Activated gamma-delta T cell (primary cell): Measurements from ENCODE around the gene TGM6.
A peak's percentile ranks its signal among the peaks of the same experiment; 100 is the strongest.

Source experiments
- DNase-seq: peaks from one replicate; lab custom pipeline; 2025; lab: John Stamatoyannopoulos, UW

Gene TGM6

DNA sequence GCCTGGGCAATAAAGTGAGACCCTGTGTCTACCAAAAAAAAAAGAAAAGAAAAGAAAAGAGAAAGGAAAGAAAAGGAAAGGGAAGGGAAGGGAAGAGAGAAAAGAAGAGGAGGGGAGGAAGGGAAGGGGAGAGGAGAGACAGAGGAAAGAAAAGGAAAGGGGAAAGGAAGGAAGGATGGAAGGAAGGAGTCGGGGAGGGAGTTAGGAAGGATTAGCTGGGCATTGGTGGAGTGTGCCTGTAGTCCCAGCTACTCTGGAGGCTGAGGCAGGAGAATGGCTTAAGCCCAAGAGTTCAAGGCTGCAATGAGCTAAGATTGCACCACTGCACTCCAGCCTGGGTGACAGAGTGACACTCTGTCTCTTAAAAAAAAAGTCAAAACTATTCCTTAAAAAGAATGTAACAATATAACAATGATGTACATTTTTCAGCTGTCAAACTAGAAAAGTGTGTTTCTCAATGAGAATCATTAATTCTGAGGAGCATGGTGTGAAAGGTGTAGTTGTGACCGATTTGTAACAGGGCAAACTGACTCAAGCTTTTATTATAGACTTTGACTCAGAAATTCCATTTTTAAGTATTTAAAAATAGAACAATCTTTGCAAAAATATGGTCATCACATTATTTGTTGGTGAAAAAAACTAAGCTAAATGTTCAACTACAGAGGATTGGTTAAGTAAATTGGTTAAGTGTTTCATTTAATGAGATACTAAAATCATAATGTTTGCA, 75.2 kb downstream of the TGM6 start:
- no peak for DNase-seq

GRCh38 chr20:2458919-2459499, 78.3 kb downstream of the TGM6 start:
- no peak for DNase-seq

DNA sequence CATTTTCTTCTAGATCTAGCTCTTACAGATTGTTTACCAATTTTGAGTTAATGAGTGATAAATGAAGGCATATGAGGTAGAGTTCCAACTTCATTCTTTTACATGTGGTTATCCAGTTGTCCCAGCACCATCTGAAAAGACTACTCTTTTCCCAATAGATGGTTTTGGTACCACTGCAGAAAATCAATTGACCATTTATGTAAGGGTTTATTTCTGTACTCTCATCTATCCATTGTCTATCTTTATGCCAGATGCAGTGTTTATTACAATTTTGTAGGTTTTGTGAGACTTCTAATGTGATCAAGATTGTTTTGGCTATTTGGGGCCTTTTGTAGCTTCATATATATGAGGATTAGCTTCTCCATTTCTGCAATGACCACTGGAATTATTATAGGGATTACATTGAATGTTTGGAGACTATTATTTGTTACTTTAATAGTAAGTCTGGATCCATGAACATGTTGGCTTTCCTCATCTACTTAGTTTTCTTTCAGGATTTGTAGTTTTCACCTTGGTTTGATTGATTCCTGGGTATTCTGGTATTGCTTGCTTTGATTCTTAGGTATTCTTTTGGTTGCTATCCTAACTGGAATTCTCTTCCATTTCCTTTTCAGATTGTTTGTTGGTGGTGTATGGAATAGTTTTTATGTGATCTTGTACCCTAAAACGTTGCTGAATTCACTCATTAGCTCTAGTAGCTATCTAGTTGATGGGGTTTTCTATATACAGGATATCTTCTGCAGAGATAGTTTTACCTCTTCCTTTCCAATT, 79.5 kb downstream of the TGM6 start:
- no peak for DNase-seq

DNA sequence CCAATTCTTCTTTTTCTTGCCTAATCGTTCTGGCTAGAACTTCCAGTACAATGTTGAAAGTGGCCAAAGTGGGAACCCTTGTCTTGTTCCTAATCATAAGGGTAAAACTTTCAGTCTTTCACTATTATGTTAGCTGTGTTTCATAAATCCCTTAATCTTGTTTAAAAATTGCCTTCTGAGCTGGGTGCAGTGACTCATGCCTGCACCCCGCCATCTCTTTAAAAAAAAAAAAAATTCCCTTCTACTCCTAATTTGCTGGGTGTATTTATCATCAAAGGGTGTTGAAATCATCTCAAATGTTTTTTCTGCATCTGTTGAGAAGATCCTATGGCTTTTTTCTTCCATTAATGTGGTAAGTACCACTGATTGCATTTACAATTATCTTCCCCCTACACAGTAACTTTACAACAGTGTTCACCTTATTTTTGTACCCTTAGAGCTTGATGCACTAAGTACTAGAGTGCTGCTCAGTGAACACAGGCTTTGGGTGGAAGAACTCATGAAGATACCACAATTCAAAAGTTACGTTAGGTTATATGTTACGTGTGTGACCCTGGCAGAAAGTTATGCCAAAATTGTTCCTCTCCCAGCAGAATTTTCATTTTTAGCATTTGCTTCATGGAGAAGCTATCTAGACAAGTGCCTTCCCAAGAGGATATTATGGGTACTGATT, 80.2 kb downstream of the TGM6 start:
- no peak for DNase-seq

DNA sequence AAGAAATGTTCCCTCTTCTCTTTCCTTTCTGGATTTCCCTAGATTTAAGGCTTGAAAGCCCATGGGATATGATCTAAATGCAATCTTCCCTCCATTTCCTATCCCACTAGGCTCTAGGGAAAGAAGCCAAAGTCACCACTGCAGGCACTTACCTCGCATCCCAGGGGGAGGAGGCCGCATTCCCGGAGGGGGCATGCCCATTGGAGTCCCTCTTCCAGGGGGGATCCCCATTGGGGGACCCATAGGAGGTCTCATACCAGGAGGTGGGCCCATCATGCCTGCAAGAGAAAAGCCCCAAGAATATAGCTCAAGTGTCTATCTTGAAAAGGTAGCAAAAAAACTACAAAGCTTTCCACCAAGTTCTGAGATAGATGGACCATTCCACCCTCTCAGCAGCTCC, 81.8 kb downstream of the TGM6 start:
- DNase-seq: no peak

GRCh38 chr20:2463616-2464365, 83.1 kb downstream of the TGM6 start:
- no peak for DNase-seq

- no peak for DNase-seq
These were observed 84.4 kb downstream of the TGM6 start for GRCh38 chr20:2465100-2465499.

DNA sequence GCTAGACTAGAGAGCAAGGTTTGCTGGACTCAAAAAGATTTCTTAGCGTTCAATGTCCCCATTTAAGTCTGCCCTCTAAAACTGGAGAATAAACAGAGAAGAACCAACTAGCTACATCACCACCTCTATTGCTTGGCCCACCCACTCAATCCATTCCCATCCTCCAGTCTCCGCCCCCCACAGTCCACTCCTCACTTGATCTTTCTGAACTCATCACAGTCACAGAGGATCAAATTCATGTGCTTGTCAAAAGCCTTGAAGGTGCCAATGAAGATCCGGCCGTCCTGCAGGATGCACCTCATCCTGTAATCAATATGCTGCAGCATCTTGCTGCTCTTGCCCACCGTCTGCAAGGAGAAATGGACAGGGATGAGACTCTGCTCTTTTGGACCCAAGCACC, 86.7 kb downstream of the TGM6 start:
- no peak for DNase-seq

GRCh38 chr20:2468581-2469407, 88.1 kb downstream of the TGM6 start:
- DNase-seq: no peak

GRCh38 chr20:2469991-2470422, 89.3 kb downstream of the TGM6 start:
- DNase-seq: no peak

DNA sequence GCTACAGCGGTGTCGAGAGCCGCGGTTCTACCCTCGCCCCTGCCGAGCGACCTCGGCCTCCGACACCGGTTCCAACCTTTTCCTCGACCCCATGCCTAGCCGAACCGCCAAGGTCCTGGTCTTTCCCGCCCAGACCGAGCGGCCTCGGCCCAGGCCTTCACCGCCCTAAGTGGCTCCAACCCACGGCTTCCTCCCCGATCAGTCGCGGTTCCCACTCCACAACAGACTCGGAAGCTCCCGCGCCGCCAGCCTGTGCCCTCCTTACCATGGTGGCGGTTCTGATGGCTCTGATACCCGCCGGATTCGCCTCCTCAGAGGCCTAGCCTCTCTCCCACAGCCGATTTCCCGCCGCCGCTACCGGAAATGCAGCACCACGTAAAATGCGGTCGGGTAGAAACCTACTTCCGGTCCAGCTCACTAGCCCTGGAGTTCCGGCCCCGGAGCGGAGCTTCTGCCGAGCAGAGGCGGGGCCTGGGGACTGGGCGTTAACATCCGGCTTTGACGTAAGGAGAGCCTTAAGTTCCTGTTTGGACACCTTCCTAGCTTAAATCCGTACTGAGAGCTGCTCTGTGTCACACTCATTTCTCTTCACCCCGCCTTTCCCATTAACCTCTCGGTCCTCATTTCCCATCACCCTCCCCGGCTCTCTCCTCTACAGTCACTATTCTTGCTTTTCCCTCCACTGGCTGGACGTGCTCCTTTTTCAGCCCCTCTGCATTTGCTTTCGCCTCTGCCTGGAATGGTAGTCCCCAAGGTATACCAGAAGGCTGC, 89.9 kb downstream of the TGM6 start, which contains the start of gene SNRPB:
TSS of gene SNRPB (minus strand) at position 367 of the 771 bp plus-strand sequence. CDS start at position 268, 99 bp downstream.
- DNase-seq: peak; percentile 78

GRCh38 chr20:2473516-2473915, 92.8 kb downstream of the TGM6 start:
- DNase-seq: no peak

DNA sequence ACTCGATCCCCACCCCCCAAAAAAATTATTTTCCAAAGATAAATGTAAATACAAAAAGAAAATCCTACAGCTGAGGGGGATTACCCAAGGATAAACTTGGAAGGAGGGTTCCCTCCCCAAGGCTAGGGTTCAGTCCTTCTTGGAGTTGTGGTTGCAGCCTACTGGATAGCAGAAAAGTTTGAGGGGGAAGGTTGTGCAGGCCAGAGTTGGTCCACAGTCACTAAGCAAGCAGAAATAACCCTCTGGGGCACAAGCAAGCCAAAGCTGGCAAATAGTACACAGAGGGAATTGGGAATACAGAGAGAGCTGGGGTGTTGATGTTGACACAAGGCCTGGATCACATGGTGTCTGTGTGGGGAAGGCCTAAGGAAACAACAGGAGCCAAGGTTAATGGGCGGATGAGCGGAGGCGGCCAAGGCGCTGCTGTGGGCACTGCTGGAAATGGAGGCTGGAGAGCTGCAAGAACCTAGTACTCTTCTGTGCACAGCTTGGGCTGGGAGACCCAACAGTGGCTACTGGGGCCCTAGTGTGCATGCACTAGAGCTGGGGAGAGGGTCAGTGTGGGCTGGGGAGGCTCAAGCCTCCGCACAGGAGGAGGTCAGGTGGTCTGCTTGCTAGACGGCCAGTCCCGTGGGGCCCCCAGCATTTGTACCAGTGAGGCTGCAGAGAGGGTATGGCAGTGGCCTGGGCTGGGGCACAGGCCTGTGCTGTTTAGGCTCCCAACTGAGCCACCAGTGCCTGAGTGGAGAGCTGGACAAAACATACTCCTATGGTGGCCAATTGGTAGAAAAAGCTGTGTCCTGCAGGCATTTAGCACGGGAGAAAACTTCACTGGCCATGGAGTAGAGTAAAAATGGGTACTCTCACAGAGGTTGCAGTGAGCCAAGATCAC, 95.4 kb downstream of the TGM6 start:
- no peak for DNase-seq

GRCh38 chr20:2476742-2477615, 96.3 kb downstream of the TGM6 start:
- no peak for DNase-seq

- DNase-seq: no peak
These were observed 99.7 kb downstream of the TGM6 start for GRCh38 chr20:2480381-2480780.
